ACC112 (cell line): ENCODE data around the gene CFAP107.

Experiments used
- H2AFZ ChIP-seq: fragments of 200-600 bp; sonication (generic); one replicate; pipeline ENCODE4 v1.6.0; 2017; ENCODE audit warnings: antibody characterized with exemption, low read length; ENCODE audit not compliant: unreplicated experiment
- H3K27ac ChIP-seq: fragments of 200-600 bp; sonication (generic); 2 replicates; pipeline ENCODE4 v1.5.1; 2014; ENCODE audit warnings: low read depth, mild to moderate bottlenecking, antibody characterized with exemption, low read length, moderate library complexity
- H3K27me3 ChIP-seq: fragments of 200-600 bp; sonication (generic); 2 replicates; pipeline ENCODE4 v1.6.1; 2014; ENCODE audit warnings: mild to moderate bottlenecking, antibody characterized with exemption, low read length, moderate library complexity, mixed read lengths; ENCODE audit not compliant: insufficient read depth
- H3K36me3 ChIP-seq: fragments of 200-600 bp; sonication (generic); 2 replicates; pipeline ENCODE4 v1.6.1; 2016; ENCODE audit warnings: mild to moderate bottlenecking, antibody characterized with exemption, low read length, moderate library complexity, mixed read lengths; ENCODE audit not compliant: insufficient read depth
- H3K4me1 ChIP-seq: fragments of 200-600 bp; sonication (generic); one replicate; pipeline ENCODE4 v1.6.1; 2016; ENCODE audit warnings: low read length, mixed read lengths; ENCODE audit not compliant: insufficient read depth, unreplicated experiment, control insufficient read depth
- H3K4me3 ChIP-seq: fragments of 200-600 bp; sonication (generic); 2 replicates; pipeline ENCODE4 v1.5.1; 2014; ENCODE audit warnings: mild to moderate bottlenecking, low read depth, low read length
- H3K79me2 ChIP-seq: fragments of 200-600 bp; sonication (generic); one replicate; pipeline ENCODE4 v1.6.0; 2016; ENCODE audit warnings: low read length; ENCODE audit not compliant: control insufficient read depth, unreplicated experiment, insufficient read depth

CFAP107 gene

GRCh38 chr1:12811409-12811784, 65.4 kb downstream of the CFAP107 start:
- no peaks in the 10 kb centered on the region for H3K27me3 ChIP-seq
- H3K27ac ChIP-seq = no peak overlapping the region
- H3K79me2 ChIP-seq = no peaks in the 10 kb centered on the region
- no peaks in the 10 kb centered on the region for H3K36me3 ChIP-seq
- H3K4me3 ChIP-seq = no peak overlapping the region
- no peaks in the 10 kb centered on the region for H3K4me1 ChIP-seq
- H2AFZ ChIP-seq = no peak overlapping the region
